ENCODE results near the gene WDR27. TPM values are rescaled to one million over a fixed set of nuclear protein-coding genes. Genes with fewer than 3 reads are reported as not detected.

WDR27 gene
- total RNA-seq, 2 experiments from 2014 or later = 22.9 to 25.3 TPM

DNA sequence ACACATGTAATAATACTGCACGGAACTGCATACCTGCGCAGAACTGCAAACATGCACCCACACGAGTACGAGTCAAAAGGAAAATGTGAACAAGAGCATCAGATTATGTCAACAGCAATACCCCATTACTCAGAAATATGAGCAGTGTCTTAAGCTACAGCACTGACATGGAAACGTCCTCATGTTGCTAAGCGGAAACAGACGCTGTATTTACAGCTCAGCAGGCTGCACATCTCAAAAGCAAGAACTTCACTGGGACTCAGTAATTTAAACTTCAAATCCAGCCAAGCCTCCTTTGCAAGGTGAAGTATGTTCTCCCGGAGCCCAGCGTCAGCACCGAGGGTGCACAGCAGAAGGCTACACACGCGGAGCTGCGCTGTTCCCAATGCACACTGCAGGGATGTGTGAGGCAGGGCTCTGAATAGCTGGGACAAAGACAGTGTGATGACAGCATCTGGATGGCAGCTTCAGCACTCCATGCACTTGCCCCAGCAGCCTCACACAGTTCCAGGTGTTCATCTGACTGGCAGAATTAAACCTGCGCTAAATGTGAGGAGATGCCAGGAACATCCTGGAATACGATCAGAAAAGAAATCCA lies 202.8 kb downstream of the WDR27 start:
- H3K9me3 Mint-ChIP-seq (ENCODE audit: insufficient read depth) = no peaks in the 10 kb centered on the region
- ATAC-seq = no peak
- POLR2A ChIA-PET = interaction anchor here (0.8 kb wide), 1 partner anchor 192 kb away, joined by 3 read pairs; no protein-coding TSS in a partner anchor

DNA sequence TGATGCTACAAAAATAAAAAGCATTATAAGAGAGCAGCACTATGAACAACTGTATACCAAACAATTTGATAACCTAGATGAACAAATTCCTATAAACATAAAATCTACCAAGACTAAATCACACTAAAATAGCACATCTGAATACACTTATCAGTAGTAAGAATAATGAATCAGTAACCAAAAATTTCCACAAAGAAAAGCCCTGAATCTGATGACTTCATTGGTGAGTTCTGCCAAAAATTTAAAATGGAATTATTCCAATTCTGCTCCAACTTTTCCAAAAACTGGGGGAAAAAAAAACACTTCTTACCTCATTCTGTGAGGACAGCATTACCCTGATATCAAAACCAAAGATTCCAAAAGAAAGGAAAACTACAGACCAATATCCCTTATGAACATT lies 206.2 kb downstream of the WDR27 start:
- CTCF ChIA-PET = no interaction called here
- POLR2A ChIA-PET = no interaction called here

More for the DNA sequence above, 202.8 kb downstream of the WDR27 start:
- CTCF ChIA-PET = no interaction called here
- Mint-ChIP-seq H3K27me3 (ENCODE audit: low read depth) (peaks cover 14% of the 10 kb centered on the region), H3K4me1 (ENCODE audit: low read depth) (no peaks in the 10 kb centered on the region), H3K27ac (no peak overlapping the region), H3K4me3 (no peak overlapping the region), H3K36me3 (ENCODE audit: low read depth) (no peaks in the 10 kb centered on the region)
- no peak for DNase-seq

DNA sequence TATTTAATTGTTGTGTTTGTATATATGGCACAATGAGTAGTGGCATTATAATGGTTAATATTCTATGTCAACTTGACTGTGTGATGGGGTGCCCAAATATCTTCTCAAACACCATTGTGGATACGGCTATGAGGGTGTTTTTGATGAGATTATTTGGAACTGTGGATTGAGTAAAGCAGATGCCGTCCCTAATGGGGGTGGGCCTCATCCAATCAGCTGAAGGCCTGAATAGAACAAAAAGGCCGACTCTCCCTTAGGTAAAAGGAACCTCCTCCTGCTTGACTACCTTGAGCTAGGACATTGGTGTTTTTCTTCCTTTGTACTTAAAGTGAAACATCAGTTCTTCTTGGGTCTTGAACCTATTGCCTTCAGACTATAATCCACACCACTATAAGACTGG lies 207.8 kb downstream of the WDR27 start:
- H3K4me1 Mint-ChIP-seq (ENCODE audit: low read depth) = no peaks in the 10 kb centered on the region
- peaks cover 14% of the 10 kb centered on the region for H3K27me3 Mint-ChIP-seq (ENCODE audit: low read depth)

More for the DNA sequence above, 206.2 kb downstream of the WDR27 start:
- ATAC-seq = no peak
- Mint-ChIP-seq H3K36me3 (ENCODE audit: low read depth) (no peaks in the 10 kb centered on the region), H3K9me3 (ENCODE audit: insufficient read depth) (no peaks in the 10 kb centered on the region), H3K4me3 (no peak overlapping the region), H3K4me1 (ENCODE audit: low read depth) (no peaks in the 10 kb centered on the region), H3K27me3 (ENCODE audit: low read depth) (peaks cover 14% of the 10 kb centered on the region), H3K27ac (no peak overlapping the region)
- DNase-seq = no peak

DNA sequence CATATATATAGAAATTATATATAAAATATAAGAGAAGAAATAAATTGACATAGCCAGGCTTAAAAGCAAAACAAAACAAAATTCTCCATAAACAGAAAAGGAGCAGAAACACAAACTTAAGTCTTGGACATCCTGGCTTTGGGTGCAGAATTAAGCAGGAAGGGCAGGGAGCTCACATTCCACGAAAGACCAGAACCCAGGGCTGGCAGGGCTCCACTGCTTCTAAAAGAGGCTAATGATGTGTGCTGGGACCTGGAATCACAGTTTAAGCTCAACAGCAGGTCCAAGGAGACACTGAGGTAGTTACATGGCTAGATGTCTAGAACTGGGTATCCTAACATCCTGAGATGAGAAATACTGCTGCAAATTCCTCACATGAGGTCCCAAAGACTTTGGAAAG lies 210.3 kb downstream of the WDR27 start:
- no peaks in the 10 kb centered on the region for H3K9me3 Mint-ChIP-seq (ENCODE audit: insufficient read depth)
- no peak for ATAC-seq
- no peaks in the 10 kb centered on the region for H3K36me3 Mint-ChIP-seq (ENCODE audit: low read depth)
- ChIA-PET POLR2A (no interaction called here), CTCF (no interaction called here)
- DNase-seq = no peak
- H3K27me3 Mint-ChIP-seq (ENCODE audit: low read depth) = peaks cover 11% of the 10 kb centered on the region
- no peak overlapping the region for H3K27ac Mint-ChIP-seq
- no peaks in the 10 kb centered on the region for H3K4me1 Mint-ChIP-seq (ENCODE audit: low read depth)
- no peak overlapping the region for H3K4me3 Mint-ChIP-seq

More for the DNA sequence above, 207.8 kb downstream of the WDR27 start:
- no peaks in the 10 kb centered on the region for H3K9me3 Mint-ChIP-seq (ENCODE audit: insufficient read depth)
- DNase-seq = no peak
- H3K4me3 Mint-ChIP-seq = no peak overlapping the region
- H3K27ac Mint-ChIP-seq = no peak overlapping the region
- ATAC-seq = no peak
- ChIA-PET CTCF (no interaction called here), POLR2A (no interaction called here)
- H3K36me3 Mint-ChIP-seq (ENCODE audit: low read depth) = no peaks in the 10 kb centered on the region

DNA sequence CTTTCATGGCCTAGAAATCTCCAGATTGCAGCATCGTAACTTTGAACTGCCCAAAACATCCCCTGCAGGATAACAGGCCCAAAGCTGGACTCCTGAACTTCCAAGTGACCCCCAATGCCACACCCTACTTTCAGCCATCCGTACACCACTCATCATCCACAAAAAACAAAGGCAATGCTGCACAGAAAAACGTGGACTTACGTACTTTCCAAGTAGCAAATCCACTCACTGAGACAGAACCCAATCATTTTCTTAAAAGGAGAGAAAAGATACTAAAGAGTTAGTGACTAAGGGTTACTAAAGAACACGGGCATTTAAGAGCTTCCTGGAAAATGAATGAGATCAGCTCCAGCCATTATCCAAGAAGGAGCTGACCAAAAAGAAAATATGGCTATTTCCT lies 211.0 kb downstream of the WDR27 start:
- no peak overlapping the region for H3K4me3 Mint-ChIP-seq
- ATAC-seq = no peak

DNA sequence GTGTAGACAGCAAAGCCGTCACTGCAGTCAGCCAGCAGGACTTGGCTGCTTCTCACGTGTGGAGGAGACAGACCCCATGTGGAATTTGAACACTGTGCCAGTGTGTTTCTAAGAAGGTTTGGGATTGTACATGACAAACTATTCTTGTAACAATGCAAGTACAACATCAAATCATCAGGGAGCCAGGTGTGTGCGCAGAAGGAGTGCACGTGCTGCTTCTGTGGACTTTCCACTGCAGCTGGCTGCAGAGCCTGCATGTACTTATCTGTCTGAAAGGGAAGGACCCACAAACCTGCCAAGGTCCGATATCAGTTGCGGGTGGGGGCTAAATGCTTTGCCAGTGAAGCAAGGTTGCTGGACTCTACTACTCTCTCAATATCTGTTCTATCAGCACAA lies 211.6 kb downstream of the WDR27 start:
- ChIA-PET POLR2A (no interaction called here), CTCF (no interaction called here)
- Mint-ChIP-seq H3K27ac (no peak overlapping the region), H3K4me1 (ENCODE audit: low read depth) (no peaks in the 10 kb centered on the region), H3K36me3 (ENCODE audit: low read depth) (no peaks in the 10 kb centered on the region), H3K4me3 (no peak overlapping the region), H3K27me3 (ENCODE audit: low read depth) (peaks cover 2% of the 10 kb centered on the region), H3K9me3 (ENCODE audit: insufficient read depth) (no peaks in the 10 kb centered on the region)
- DNase-seq = no peak
- ATAC-seq = no peak

More for the DNA sequence above, 211.0 kb downstream of the WDR27 start:
- Mint-ChIP-seq H3K27me3 (ENCODE audit: low read depth) (peaks cover 5% of the 10 kb centered on the region), H3K9me3 (ENCODE audit: insufficient read depth) (no peaks in the 10 kb centered on the region), H3K27ac (no peak overlapping the region), H3K4me1 (ENCODE audit: low read depth) (no peaks in the 10 kb centered on the region), H3K36me3 (ENCODE audit: low read depth) (no peaks in the 10 kb centered on the region)
- ChIA-PET POLR2A (no interaction called here), CTCF (no interaction called here)
- DNase-seq = no peak

DNA sequence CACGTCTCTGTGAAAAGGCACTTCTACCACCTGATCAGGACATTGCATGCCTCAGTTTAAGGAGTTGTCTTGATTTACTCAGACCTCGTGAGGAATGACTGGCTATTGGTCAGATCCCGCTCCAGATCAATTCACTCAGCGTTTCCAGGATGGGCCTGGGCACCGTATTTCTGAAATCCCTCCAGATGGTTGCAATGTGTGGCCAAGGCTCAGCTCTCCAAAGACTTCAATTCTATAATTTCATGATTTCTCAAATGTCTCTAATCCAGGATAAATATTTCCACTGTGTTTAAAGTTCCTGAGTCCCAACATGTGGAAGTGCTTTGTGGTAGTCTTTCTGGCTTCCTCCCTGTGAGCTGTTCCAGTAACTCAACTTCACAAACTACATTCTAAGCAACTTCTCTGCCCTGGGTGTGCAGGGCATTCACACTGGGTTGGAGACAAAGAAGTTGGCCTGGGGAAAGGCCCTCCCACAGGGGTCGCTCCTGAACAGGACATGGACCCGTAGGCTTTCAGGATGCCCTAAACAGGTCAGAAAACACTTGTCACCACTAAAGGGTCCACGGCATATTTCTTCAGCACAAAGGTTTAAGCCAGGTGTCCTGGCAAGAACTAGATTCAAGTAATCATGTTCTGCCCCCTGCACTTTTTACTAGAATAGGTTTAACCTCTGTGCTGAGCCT lies 212.1 kb downstream of the WDR27 start:
- ChIA-PET CTCF (no interaction called here), POLR2A (no interaction called here)
- Mint-ChIP-seq H3K27me3 (ENCODE audit: low read depth) (no peaks in the 10 kb centered on the region), H3K9me3 (ENCODE audit: insufficient read depth) (no peaks in the 10 kb centered on the region), H3K4me3 (no peak overlapping the region), H3K36me3 (ENCODE audit: low read depth) (no peaks in the 10 kb centered on the region), H3K4me1 (ENCODE audit: low read depth) (no peaks in the 10 kb centered on the region), H3K27ac (no peak overlapping the region)
- no peak for DNase-seq
- ATAC-seq = no peak

DNA sequence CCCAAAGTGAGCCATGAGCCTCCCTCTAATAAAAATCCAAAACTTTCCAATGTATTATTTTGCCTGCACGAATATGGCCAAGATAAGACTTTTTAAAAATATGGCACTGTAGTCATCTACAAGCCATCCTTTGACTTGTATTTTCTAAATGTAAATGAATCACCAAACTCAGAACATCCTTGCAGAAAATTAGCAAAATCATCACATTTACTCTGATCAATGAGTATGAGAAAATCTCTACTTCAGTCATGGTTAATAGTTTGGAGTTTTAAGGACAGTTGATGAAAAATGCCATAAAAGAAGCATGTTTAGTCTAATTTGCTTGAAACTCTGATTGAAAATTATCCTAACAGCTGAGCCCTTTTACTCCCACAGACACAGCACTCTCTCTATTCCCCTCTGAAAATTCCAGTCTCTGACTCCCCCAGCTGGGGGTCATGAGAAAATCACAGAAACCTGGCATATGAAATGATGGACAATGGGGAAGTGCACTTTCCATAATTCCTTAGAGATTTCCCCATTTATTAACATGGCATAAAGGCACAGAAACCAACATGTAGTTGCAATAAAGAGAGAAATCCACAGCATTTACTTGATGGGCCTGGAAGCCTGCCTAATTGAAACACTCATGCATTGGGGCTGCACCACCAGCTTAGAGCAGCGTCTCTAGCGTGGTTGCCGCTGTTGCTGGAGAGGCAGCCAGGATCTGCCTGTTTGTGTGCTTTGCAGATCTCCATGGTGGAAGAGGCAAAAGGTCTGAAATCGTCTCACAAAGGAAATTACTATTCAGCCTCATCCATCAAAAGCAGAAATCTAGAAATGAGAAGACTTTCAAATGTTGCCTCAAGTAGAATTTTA lies 214.0 kb downstream of the WDR27 start:
- Mint-ChIP-seq H3K27ac (no peak overlapping the region), H3K4me3 (no peak overlapping the region), H3K27me3 (ENCODE audit: low read depth) (peaks cover 2% of the 10 kb centered on the region), H3K36me3 (ENCODE audit: low read depth) (no peaks in the 10 kb centered on the region), H3K4me1 (ENCODE audit: low read depth) (no peaks in the 10 kb centered on the region), H3K9me3 (ENCODE audit: insufficient read depth) (peaks cover 9% of the 10 kb centered on the region)
- POLR2A ChIA-PET = no interaction called here
- CTCF ChIA-PET = no interaction called here
- DNase-seq (no peak), ATAC-seq (no peak)

DNA sequence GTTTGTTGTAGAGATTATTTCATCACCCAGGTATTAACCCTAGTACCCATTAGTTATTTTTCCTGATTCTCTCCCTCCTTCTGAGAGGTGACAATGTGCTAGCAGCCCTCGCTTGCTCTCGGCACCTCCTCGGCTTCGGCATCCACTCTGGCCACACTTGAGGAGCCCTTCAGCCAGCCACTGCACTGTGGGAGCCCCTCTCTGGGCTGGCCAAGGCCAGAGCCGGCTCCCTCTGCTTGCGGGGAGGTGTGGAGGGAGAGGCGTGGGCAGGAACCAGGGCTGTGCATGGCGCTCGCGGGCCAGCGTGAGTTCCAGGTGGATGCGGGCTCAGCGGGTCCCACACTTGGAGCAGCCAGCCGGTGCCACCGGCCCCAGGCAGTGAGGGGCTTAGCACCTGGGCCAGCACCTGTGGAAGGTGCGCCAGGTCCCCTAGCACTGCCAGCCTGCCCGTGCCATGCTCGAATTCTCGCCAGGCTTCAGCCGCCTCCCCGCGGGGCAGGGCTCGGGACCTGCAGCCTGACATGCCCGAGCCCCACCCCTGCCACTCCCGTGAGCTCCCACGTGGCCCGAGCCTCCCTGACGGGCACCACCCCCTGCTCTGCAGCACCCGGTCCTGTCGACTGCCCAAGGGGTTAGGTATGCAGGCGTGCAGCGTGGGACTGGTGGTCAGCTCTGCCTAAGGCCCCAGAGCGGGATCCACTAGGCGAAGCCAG lies 221.9 kb downstream of the WDR27 start:
- Mint-ChIP-seq H3K27ac (no peak overlapping the region), H3K36me3 (ENCODE audit: low read depth) (no peaks in the 10 kb centered on the region), H3K4me1 (ENCODE audit: low read depth) (no peaks in the 10 kb centered on the region), H3K27me3 (ENCODE audit: low read depth) (peaks cover 2% of the 10 kb centered on the region), H3K4me3 (no peak overlapping the region), H3K9me3 (ENCODE audit: insufficient read depth) (peaks cover 14% of the 10 kb centered on the region)
- DNase-seq = no peak
- no peak for ATAC-seq
- CTCF ChIA-PET = no interaction called here
- POLR2A ChIA-PET = no interaction called here

DNA sequence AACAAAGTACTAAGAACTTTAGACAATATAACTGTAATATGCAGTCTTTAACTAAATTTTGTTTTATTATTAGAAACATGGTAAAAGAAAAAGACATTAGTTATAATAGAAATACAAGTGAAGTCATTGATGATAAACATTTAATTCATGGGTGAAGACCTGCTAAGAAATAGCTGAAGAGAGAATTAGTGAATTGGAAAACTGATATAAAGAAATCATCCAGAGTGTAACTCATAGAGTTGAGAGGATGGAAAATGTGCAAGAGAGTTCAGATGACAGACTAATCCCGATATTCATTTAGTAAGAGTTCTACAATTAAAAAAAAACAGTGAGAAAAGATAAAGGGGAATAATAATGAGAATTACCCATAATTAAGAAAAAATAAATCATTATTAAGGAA lies 227.5 kb downstream of the WDR27 start:
- Mint-ChIP-seq H3K4me1 (ENCODE audit: low read depth) (no peaks in the 10 kb centered on the region), H3K27ac (no peak overlapping the region), H3K27me3 (ENCODE audit: low read depth) (no peaks in the 10 kb centered on the region), H3K36me3 (ENCODE audit: low read depth) (peaks cover 2% of the 10 kb centered on the region), H3K9me3 (ENCODE audit: insufficient read depth) (peaks cover 15% of the 10 kb centered on the region), H3K4me3 (no peak overlapping the region)
- ChIA-PET POLR2A (no interaction called here), CTCF (no interaction called here)
- ATAC-seq (no peak), DNase-seq (no peak)

DNA sequence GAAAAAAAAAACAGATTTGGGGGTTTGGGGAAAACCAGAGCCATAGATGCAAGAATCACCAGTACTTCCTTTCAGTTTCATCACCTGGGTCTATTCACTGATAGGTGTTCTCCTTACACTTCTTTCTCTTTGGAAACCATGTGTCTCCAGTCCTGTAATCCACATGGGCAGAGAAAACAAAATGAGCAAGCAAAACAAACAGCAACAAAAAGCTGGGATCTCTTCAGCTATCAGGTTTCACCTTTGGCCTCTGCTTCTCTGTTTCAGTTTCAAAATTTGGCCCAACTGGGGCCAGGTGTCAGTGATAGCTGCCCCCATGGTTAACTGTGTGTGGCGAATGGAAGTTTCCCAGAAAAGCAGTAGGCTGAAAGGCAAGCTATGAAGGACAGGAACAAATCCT lies 228.2 kb downstream of the WDR27 start:
- no peak for ATAC-seq
- ChIA-PET POLR2A (no interaction called here), CTCF (interaction anchor here (1.1 kb wide), 1 partner anchor 34 kb away, joined by 3 read pairs; no protein-coding TSS in a partner anchor)
- DNase-seq = no peak
- peaks cover 20% of the 10 kb centered on the region for H3K9me3 Mint-ChIP-seq (ENCODE audit: insufficient read depth)
- H3K27me3 Mint-ChIP-seq (ENCODE audit: low read depth) = no peaks in the 10 kb centered on the region
- no peaks in the 10 kb centered on the region for H3K4me1 Mint-ChIP-seq (ENCODE audit: low read depth)
- H3K4me3 Mint-ChIP-seq = no peak overlapping the region
- H3K36me3 Mint-ChIP-seq (ENCODE audit: low read depth) = peaks cover 2% of the 10 kb centered on the region
- no peak overlapping the region for H3K27ac Mint-ChIP-seq
